H1 (cell line): ENCODE data around the gene DDX1. TPM values are rescaled to one million over a fixed set of nuclear protein-coding genes. Genes with fewer than 3 reads are reported as not detected.

ENCODE experiments used
- BACH1 ChIP-seq: IDR thresholded peaks from 2 replicates; pipeline ENCODE4 v1.6.1; 2012; ENCODE audit warnings: low read length, improper control_type of control experiment
- BRCA1 ChIP-seq: IDR thresholded peaks from 2 replicates; pipeline ENCODE4 v1.6.1; 2012; ENCODE audit warnings: low read depth, low read length, improper control_type of control experiment
- GTF2F1 ChIP-seq: IDR thresholded peaks from 2 replicates; pipeline ENCODE4 v1.6.1; 2012; ENCODE audit warnings: low read depth, low read length, improper control_type of control experiment, borderline replicate concordance
- HDAC6 ChIP-seq: IDR thresholded peaks from one replicate; pipeline ENCODE4 v1.7.1; 2012; ENCODE audit warnings: low read depth, mild to moderate bottlenecking, inconsistent platforms, low read length, moderate library complexity
- RNF2 ChIP-seq: fragments of 200-900, 300-1000 bp; sonication (generic); IDR thresholded peaks from 2 replicates; pipeline ENCODE4 v1.7.1; 2016; ENCODE audit warnings: borderline replicate concordance, low read depth, mild to moderate bottlenecking, antibody characterized with exemption, low read length; ENCODE audit not compliant: poor library complexity, severe bottlenecking; ENCODE audit errors: missing control alignments
- SAP30 ChIP-seq: fragments of 300-600 bp; sonication (generic); IDR thresholded peaks from 2 replicates; pipeline ENCODE4 v1.7.1; 2012; ENCODE audit warnings: low read length, moderate library complexity, mild to moderate bottlenecking, inconsistent platforms; ENCODE audit not compliant: insufficient read depth, insufficient replicate concordance
- SIX5 ChIP-seq: IDR thresholded peaks from 2 replicates; pipeline ENCODE4 v1.6.1; 2011; ENCODE audit warnings: mild to moderate bottlenecking, low read depth, low read length
- TBP ChIP-seq: IDR thresholded peaks from 2 replicates; pipeline ENCODE4 v1.6.1; 2011; ENCODE audit warnings: low read depth, low read length, improper control_type of control experiment
- TCF12 ChIP-seq: IDR thresholded peaks from 2 replicates; pipeline ENCODE4 v1.6.1; 2011; ENCODE audit warnings: low read depth, mild to moderate bottlenecking, low read length
- TEAD4 ChIP-seq: IDR thresholded peaks from 2 replicates; pipeline ENCODE4 v1.6.1; 2012; ENCODE audit warnings: low read depth, low read length, inconsistent platforms, mixed read lengths
- polyA plus RNA-seq, 7 experiments: library from polyadenylated mRNA; depleted of rRNA in 3 of 7; stranded (reverse) in 5 of 7; unstranded in 2 of 7; fragments of >200 nt in 5 of 7; fragments of 200-250 nt in 2 of 7; gene quantifications; 1 replicate in 5 of 7; 2 replicates in 1 of 7; 4 replicates in 1 of 7; pipeline versions ENCODE4 v1.2.1 to v1.2.3, GENCODE V29; 2011 to 2013; ENCODE audit warnings: missing spikeins in 2 of 7, mixed read lengths in 2 of 7
- total RNA-seq: library from RNA; stranded (reverse); fragmentation: NEBNext Ultra II Directional; extraction: Animal tissue kit (Norgen Biotek cat#: 25700); gene quantifications from 2 replicates; pipeline ENCODE4 v1.2.1, GENCODE V29; 2021
- TF ChIP-seq, protein P1 (sequence below): fragments of 300-600 bp; sonication (generic); IDR thresholded peaks from 2 replicates; pipeline ENCODE4 v1.7.1; 2012; ENCODE audit warnings: low read length, moderate library complexity, mild to moderate bottlenecking, inconsistent platforms; ENCODE audit not compliant: insufficient replicate concordance
- TF ChIP-seq, protein P2 (sequence below): IDR thresholded peaks from 2 replicates; pipeline ENCODE4 v1.6.1; 2012; ENCODE audit warnings: inconsistent platforms

The DDX1 gene
- total and polyA plus RNA-seq, 2 of the 8 experiments (the other 6 are each of a cell fraction or from before 2014, with no cell fraction given): 51.1 to 161 TPM

- TF ChIP-seq, protein P1, sequence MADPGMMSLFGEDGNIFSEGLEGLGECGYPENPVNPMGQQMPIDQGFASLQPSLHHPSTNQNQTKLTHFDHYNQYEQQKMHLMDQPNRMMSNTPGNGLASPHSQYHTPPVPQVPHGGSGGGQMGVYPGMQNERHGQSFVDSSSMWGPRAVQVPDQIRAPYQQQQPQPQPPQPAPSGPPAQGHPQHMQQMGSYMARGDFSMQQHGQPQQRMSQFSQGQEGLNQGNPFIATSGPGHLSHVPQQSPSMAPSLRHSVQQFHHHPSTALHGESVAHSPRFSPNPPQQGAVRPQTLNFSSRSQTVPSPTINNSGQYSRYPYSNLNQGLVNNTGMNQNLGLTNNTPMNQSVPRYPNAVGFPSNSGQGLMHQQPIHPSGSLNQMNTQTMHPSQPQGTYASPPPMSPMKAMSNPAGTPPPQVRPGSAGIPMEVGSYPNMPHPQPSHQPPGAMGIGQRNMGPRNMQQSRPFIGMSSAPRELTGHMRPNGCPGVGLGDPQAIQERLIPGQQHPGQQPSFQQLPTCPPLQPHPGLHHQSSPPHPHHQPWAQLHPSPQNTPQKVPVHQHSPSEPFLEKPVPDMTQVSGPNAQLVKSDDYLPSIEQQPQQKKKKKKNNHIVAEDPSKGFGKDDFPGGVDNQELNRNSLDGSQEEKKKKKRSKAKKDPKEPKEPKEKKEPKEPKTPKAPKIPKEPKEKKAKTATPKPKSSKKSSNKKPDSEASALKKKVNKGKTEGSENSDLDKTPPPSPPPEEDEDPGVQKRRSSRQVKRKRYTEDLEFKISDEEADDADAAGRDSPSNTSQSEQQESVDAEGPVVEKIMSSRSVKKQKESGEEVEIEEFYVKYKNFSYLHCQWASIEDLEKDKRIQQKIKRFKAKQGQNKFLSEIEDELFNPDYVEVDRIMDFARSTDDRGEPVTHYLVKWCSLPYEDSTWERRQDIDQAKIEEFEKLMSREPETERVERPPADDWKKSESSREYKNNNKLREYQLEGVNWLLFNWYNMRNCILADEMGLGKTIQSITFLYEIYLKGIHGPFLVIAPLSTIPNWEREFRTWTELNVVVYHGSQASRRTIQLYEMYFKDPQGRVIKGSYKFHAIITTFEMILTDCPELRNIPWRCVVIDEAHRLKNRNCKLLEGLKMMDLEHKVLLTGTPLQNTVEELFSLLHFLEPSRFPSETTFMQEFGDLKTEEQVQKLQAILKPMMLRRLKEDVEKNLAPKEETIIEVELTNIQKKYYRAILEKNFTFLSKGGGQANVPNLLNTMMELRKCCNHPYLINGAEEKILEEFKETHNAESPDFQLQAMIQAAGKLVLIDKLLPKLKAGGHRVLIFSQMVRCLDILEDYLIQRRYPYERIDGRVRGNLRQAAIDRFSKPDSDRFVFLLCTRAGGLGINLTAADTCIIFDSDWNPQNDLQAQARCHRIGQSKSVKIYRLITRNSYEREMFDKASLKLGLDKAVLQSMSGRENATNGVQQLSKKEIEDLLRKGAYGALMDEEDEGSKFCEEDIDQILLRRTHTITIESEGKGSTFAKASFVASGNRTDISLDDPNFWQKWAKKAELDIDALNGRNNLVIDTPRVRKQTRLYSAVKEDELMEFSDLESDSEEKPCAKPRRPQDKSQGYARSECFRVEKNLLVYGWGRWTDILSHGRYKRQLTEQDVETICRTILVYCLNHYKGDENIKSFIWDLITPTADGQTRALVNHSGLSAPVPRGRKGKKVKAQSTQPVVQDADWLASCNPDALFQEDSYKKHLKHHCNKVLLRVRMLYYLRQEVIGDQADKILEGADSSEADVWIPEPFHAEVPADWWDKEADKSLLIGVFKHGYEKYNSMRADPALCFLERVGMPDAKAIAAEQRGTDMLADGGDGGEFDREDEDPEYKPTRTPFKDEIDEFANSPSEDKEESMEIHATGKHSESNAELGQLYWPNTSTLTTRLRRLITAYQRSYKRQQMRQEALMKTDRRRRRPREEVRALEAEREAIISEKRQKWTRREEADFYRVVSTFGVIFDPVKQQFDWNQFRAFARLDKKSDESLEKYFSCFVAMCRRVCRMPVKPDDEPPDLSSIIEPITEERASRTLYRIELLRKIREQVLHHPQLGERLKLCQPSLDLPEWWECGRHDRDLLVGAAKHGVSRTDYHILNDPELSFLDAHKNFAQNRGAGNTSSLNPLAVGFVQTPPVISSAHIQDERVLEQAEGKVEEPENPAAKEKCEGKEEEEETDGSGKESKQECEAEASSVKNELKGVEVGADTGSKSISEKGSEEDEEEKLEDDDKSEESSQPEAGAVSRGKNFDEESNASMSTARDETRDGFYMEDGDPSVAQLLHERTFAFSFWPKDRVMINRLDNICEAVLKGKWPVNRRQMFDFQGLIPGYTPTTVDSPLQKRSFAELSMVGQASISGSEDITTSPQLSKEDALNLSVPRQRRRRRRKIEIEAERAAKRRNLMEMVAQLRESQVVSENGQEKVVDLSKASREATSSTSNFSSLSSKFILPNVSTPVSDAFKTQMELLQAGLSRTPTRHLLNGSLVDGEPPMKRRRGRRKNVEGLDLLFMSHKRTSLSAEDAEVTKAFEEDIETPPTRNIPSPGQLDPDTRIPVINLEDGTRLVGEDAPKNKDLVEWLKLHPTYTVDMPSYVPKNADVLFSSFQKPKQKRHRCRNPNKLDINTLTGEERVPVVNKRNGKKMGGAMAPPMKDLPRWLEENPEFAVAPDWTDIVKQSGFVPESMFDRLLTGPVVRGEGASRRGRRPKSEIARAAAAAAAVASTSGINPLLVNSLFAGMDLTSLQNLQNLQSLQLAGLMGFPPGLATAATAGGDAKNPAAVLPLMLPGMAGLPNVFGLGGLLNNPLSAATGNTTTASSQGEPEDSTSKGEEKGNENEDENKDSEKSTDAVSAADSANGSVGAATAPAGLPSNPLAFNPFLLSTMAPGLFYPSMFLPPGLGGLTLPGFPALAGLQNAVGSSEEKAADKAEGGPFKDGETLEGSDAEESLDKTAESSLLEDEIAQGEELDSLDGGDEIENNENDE: no peak
- TF ChIP-seq BRCA1: no peak
- TF ChIP-seq TBP: no peak
- TF ChIP-seq BACH1: no peak
- TF ChIP-seq, protein P2, sequence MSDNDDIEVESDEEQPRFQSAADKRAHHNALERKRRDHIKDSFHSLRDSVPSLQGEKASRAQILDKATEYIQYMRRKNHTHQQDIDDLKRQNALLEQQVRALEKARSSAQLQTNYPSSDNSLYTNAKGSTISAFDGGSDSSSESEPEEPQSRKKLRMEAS: no peak
- no peak for TF ChIP-seq TEAD4
- TF ChIP-seq HDAC6: no peak
- TF ChIP-seq SAP30: no peak
- no peak for TF ChIP-seq TCF12
- no peak for TF ChIP-seq RNF2
- TF ChIP-seq GTF2F1: no peak
- TF ChIP-seq SIX5: no peak
Observed at GRCh38 chr2:15652252-15652651, 60.6 kb downstream of the DDX1 start (continued).
